ENCODE measurements around the gene NECAB3.

DNA sequence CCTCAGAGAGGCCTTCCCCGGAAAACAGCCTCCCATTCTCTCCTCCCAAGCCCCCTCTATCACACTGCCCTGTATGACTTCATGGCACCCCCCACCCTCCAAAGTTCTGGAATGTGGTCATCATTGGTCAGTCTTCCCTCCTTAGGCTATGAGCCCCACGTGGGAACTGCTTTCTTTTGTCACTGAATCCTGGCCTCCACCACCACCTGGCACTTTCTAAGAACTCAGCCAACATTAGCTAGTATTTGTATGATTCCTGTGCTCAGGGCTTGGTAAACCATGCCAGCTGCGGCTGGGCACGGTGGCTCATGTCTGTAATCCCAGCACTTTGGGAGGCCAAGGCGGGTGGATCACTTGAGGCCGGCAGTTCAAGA, 20.4 kb upstream of the NECAB3 start:
- TF ChIP-seq RAD21 (IDR thresholded peaks at IDR 0.05; ENCODE audit: low read depth) (no peak), EP300 (IDR thresholded peaks at IDR 0.05; ENCODE audit: borderline replicate concordance) (no peak), NFIC (IDR thresholded peaks at IDR 0.05) (no peak), TAF1 (IDR thresholded peaks at IDR 0.05; ENCODE audit: low read depth) (no peak), CEBPB (IDR thresholded peaks at IDR 0.05) (no peak), EGR1 (IDR thresholded peaks at IDR 0.05) (no peak), FOXM1 (IDR thresholded peaks at IDR 0.05; ENCODE audit: borderline replicate concordance, low read depth) (no peak)
- TF ChIP-seq, protein P1, sequence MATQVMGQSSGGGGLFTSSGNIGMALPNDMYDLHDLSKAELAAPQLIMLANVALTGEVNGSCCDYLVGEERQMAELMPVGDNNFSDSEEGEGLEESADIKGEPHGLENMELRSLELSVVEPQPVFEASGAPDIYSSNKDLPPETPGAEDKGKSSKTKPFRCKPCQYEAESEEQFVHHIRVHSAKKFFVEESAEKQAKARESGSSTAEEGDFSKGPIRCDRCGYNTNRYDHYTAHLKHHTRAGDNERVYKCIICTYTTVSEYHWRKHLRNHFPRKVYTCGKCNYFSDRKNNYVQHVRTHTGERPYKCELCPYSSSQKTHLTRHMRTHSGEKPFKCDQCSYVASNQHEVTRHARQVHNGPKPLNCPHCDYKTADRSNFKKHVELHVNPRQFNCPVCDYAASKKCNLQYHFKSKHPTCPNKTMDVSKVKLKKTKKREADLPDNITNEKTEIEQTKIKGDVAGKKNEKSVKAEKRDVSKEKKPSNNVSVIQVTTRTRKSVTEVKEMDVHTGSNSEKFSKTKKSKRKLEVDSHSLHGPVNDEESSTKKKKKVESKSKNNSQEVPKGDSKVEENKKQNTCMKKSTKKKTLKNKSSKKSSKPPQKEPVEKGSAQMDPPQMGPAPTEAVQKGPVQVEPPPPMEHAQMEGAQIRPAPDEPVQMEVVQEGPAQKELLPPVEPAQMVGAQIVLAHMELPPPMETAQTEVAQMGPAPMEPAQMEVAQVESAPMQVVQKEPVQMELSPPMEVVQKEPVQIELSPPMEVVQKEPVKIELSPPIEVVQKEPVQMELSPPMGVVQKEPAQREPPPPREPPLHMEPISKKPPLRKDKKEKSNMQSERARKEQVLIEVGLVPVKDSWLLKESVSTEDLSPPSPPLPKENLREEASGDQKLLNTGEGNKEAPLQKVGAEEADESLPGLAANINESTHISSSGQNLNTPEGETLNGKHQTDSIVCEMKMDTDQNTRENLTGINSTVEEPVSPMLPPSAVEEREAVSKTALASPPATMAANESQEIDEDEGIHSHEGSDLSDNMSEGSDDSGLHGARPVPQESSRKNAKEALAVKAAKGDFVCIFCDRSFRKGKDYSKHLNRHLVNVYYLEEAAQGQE (IDR thresholded peaks at IDR 0.05; ENCODE audit: low read depth), result no peak
- TF ChIP-seq, protein P2, sequence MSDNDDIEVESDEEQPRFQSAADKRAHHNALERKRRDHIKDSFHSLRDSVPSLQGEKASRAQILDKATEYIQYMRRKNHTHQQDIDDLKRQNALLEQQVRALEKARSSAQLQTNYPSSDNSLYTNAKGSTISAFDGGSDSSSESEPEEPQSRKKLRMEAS (IDR thresholded peaks at IDR 0.05), result no peak
- TF ChIP-seq, protein P3, sequence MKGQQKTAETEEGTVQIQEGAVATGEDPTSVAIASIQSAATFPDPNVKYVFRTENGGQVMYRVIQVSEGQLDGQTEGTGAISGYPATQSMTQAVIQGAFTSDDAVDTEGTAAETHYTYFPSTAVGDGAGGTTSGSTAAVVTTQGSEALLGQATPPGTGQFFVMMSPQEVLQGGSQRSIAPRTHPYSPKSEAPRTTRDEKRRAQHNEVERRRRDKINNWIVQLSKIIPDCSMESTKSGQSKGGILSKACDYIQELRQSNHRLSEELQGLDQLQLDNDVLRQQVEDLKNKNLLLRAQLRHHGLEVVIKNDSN (IDR thresholded peaks at IDR 0.05), result no peak

Data from Ishikawa (cell line).